Measurements from ENCODE around the gene SURF2.

SURF2 gene

GRCh38 chr9:133360400-133361393 lies 4.3 kb downstream of the SURF2 start:
- H3K4me1 Mint-ChIP-seq: peaks cover 58% of the 10 kb centered on the region
- H3K4me3 Mint-ChIP-seq: peak overlapping the region in 2 of 3 experiments; percentile 40 to 51
- TF ChIP-seq CTCF (IDR thresholded peaks at IDR 0.05; ENCODE audit: unreplicated experiment in 3 of 3): no peak
- H3K27me3 Mint-ChIP-seq (ENCODE audit: low read depth): no peaks in the 10 kb centered on the region
- no peaks in the 10 kb centered on the region for H3K9me3 Mint-ChIP-seq
- peaks cover 52% of the 10 kb centered on the region for H3K36me3 Mint-ChIP-seq (ENCODE audit: low read depth)
- peak overlapping the region in 1 of 3 experiments; percentile 6 for H3K27ac Mint-ChIP-seq

GRCh38 chr9:133361507-133362092 lies 5.2 kb downstream of the SURF2 start:
- Mint-ChIP-seq H3K4me3 (peak overlapping the region in 1 of 3 experiments; percentile 11), H3K4me1 (peaks cover 58% of the 10 kb centered on the region), H3K27ac (peak overlapping the region in 2 of 3 experiments; percentile 29 to 42), H3K9me3 (no peaks in the 10 kb centered on the region), H3K27me3 (ENCODE audit: low read depth) (no peaks in the 10 kb centered on the region), H3K36me3 (ENCODE audit: low read depth) (peaks cover 57% of the 10 kb centered on the region)
- no peak for TF ChIP-seq CTCF (IDR thresholded peaks at IDR 0.05; ENCODE audit: unreplicated experiment in 3 of 3)

GRCh38 chr9:133362359-133363044 lies 6.2 kb downstream of the SURF2 start:
- peaks cover 57% of the 10 kb centered on the region for H3K36me3 Mint-ChIP-seq (ENCODE audit: low read depth)
- peaks cover 53% of the 10 kb centered on the region for H3K4me1 Mint-ChIP-seq
- no peaks in the 10 kb centered on the region for H3K27me3 Mint-ChIP-seq (ENCODE audit: low read depth)
- peak overlapping the region in 1 of 3 experiments; percentile 33 for H3K27ac Mint-ChIP-seq
- no peak for TF ChIP-seq CTCF (IDR thresholded peaks at IDR 0.05; ENCODE audit: unreplicated experiment in 3 of 3)
- no peak overlapping the region for H3K4me3 Mint-ChIP-seq
- no peaks in the 10 kb centered on the region for H3K9me3 Mint-ChIP-seq

GRCh38 chr9:133366435-133366834 lies 10.1 kb downstream of the SURF2 start:
- Mint-ChIP-seq H3K27me3 (ENCODE audit: low read depth) (no peaks in the 10 kb centered on the region), H3K27ac (no peak overlapping the region), H3K4me1 (peaks cover 56% of the 10 kb centered on the region), H3K9me3 (no peaks in the 10 kb centered on the region), H3K36me3 (ENCODE audit: low read depth) (peaks cover 56% of the 10 kb centered on the region), H3K4me3 (no peak overlapping the region)
- TF ChIP-seq CTCF (IDR thresholded peaks at IDR 0.05; ENCODE audit: unreplicated experiment in 3 of 3): no peak

GRCh38 chr9:133367221-133367620 lies 10.9 kb downstream of the SURF2 start:
- H3K36me3 Mint-ChIP-seq (ENCODE audit: low read depth): peaks cover 51% of the 10 kb centered on the region
- no peak for TF ChIP-seq CTCF (IDR thresholded peaks at IDR 0.05; ENCODE audit: unreplicated experiment in 3 of 3)
- peaks cover 56% of the 10 kb centered on the region for H3K4me1 Mint-ChIP-seq
- no peaks in the 10 kb centered on the region for H3K9me3 Mint-ChIP-seq
- no peak overlapping the region for H3K27ac Mint-ChIP-seq
- no peaks in the 10 kb centered on the region for H3K27me3 Mint-ChIP-seq (ENCODE audit: low read depth)
- no peak overlapping the region for H3K4me3 Mint-ChIP-seq

Data from nephron (organoid).